Endodermal cell (in vitro differentiated cells): ENCODE data around the gene PCNX1. TPM values are rescaled to one million over a fixed set of nuclear protein-coding genes. Genes with fewer than 3 reads are reported as not detected.
A peak's percentile ranks its signal among the peaks of the same experiment; 100 is the strongest.
"Not testable (repeated sequence)": the region's sequence is repeated elsewhere in the genome, so short reads cannot be mapped to it uniquely, and the experiment has no call there.

ENCODE experiments used
- DNase-seq: peaks from one replicate; pipeline ENCODE4 v3.0.0-alpha.2; 2017
- H3K27ac ChIP-seq: 2 replicates; pipeline ENCODE4 v1.5.1; 2013; ENCODE audit warnings: mild to moderate bottlenecking, low read depth, low read length, moderate library complexity
- H3K27me3 ChIP-seq: 2 replicates; pipeline ENCODE4 v1.6.1; 2013; ENCODE audit warnings: mild to moderate bottlenecking, low read length, moderate library complexity; ENCODE audit not compliant: insufficient read depth, control insufficient read depth, poor library complexity, severe bottlenecking
- H3K36me3 ChIP-seq: 2 replicates; pipeline ENCODE4 v1.7.0; 2013; ENCODE audit warnings: mild to moderate bottlenecking, low read length, moderate library complexity; ENCODE audit not compliant: control insufficient read depth, insufficient read depth
- H3K4me1 ChIP-seq: one replicate; pipeline ENCODE4 v1.7.0; 2013; ENCODE audit warnings: low read length; ENCODE audit not compliant: control insufficient read depth, insufficient read depth
- H3K4me3 ChIP-seq: 2 replicates; pipeline ENCODE4 v1.5.1; 2013; ENCODE audit warnings: mild to moderate bottlenecking, low read length, moderate library complexity
- H3K9ac ChIP-seq: 2 replicates; pipeline ENCODE4 v1.6.1; 2013; ENCODE audit warnings: mild to moderate bottlenecking, low read length, moderate library complexity; ENCODE audit not compliant: poor library complexity, severe bottlenecking; ENCODE audit errors: extremely low read depth
- H3K9me3 ChIP-seq: 2 replicates; pipeline ENCODE4 v1.6.1; 2013; ENCODE audit warnings: mild to moderate bottlenecking, low read length, moderate library complexity; ENCODE audit not compliant: control insufficient read depth
- H3K27ac Mint-ChIP-seq: 2 replicates; pipeline ENCODE4 v1.8.0; 2020; ENCODE audit warnings: mixed read lengths
- H3K27me3 Mint-ChIP-seq: 2 replicates; pipeline ENCODE4 v1.8.0; 2021; ENCODE audit warnings: mild to moderate bottlenecking, mixed read lengths; ENCODE audit not compliant: insufficient read depth
- H3K36me3 Mint-ChIP-seq: 2 replicates; pipeline ENCODE4 v1.8.0; 2020; ENCODE audit warnings: low read depth, mixed read lengths
- H3K4me1 Mint-ChIP-seq: 2 replicates; pipeline ENCODE4 v1.8.0; 2020; ENCODE audit warnings: mixed read lengths
- H3K4me3 Mint-ChIP-seq: 2 replicates; pipeline ENCODE4 v1.8.0; 2020; ENCODE audit warnings: mild to moderate bottlenecking, moderate library complexity, mixed read lengths
- H3K9me3 Mint-ChIP-seq: 2 replicates; pipeline ENCODE4 v1.8.0; 2020; ENCODE audit warnings: mild to moderate bottlenecking, mixed read lengths
- CTCF ChIP-seq: fragments of 200-600 bp; sonication (generic); conservative IDR thresholded peaks from 2 replicates; pipeline ENCODE4 v1.5.0; 2021; ENCODE audit warnings: antibody characterized with exemption, mild to moderate bottlenecking
- WGBS, 2 experiments: methylation state at CpG; one replicate each; pipeline versions ENCODE4 v1.1.5 to v1.1.7; 2013; ENCODE audit warnings: missing lambda C conversion rate in 2 of 2, mixed read lengths in 1 of 2; ENCODE audit not compliant: insufficient coverage in 1 of 2, insufficient read length in 1 of 2; 5-methylcytosine and 5-hydroxymethylcytosine counted together
- total RNA-seq, 2 donors: library from RNA; stranded (reverse); fragmentation: NEBNext Ultra II Directional in 1 of 2; extraction: Animal tissue kit (Norgen Biotek cat#: 25700) in 1 of 2; gene quantifications; 2 replicates in 1 of 2; 3 replicates in 1 of 2; pipeline ENCODE4 v1.2.1, GENCODE V29; 2021

Gene PCNX1
- total RNA-seq, 2 donors from 2014 or later = 68.2 TPM

DNA sequence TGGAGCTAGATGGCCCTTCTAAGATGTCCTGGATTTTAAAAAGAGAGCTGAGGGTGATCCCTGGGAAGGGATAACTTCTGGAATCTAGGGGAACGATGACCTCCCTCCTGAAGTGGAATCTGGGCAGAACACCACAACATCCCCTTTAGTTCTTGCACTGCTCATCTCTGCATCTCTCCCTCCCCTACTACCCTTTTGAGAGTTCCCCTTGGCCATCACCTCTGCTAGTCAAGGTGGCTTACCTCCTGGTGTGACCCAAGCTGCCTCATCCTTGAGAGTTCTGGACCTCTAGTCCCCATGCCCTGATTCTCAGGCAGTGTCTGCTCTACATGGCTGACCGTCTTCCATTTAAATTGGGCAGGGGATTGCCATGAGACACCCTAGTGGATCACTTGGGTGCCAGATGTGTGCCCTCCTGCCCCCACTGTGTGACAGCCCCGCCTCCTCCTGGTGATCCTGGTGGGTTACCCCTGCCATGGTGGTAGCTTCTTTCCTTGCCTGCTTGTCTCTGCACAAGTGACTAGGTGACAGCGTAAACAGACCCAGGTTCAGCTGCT lies 216.4 kb downstream of the PCNX1 start:
- no peak for DNase-seq
- H3K4me1 Mint-ChIP-seq = peaks cover 8% of the 10 kb centered on the region
- no peak overlapping the region for H3K27ac Mint-ChIP-seq
- no peak for TF ChIP-seq CTCF
- no peak overlapping the region for H3K9ac ChIP-seq
- peak overlapping the region; percentile 67 for H3K4me3 ChIP-seq
- H3K27ac ChIP-seq = no peak overlapping the region
- H3K36me3 ChIP-seq = peaks cover 7% of the 10 kb centered on the region
- 89 to 92% methylated on average over 4 of the region's 4 CpGs for WGBS, 2 experiments
- peaks cover 80% of the 10 kb centered on the region for H3K9me3 Mint-ChIP-seq
- H3K36me3 Mint-ChIP-seq = peaks cover 54% of the 10 kb centered on the region
- no peaks in the 10 kb centered on the region for H3K27me3 Mint-ChIP-seq
- H3K27me3 ChIP-seq = no peaks in the 10 kb centered on the region
- no peaks in the 10 kb centered on the region for H3K4me1 ChIP-seq
- H3K9me3 ChIP-seq = peaks cover 74% of the 10 kb centered on the region
- no peak overlapping the region for H3K4me3 Mint-ChIP-seq

DNA sequence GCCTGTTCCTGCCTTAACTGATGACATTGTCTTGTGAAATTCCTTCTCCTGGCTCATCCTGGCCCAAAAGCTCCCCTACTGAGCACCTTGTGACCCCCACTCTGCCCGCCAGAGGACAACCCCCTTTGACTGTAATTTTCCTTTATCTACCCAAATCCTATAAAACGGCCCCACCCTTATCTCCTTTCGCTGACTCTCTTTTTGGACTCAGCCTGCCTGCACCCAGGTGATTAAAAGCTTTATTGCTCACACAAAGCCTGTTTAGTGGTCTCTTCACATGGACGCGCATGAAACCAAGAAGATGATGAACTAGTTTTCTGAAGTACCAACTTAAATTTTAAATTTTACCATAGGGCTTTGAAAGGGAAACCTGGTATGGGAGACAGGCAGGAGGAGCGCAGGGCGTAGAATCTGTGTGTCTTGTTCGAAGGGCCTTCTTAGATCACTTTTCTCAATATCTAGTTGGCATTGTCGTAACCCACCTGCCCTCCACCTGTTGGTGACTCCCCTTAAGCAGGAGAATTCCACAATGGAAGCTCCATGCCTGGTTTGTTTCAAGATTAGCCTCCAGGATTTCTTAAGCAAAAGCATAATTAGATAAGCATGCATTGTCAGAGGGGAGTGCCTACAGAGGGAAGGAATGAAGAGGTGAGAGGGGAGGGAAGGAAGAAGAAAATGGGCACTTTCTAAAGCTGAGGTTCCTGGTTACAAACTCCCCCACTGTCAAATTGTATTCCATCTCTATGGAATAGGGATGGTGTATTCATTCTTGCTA lies 222.6 kb downstream of the PCNX1 start:
- not testable (repeated sequence) for H3K36me3 ChIP-seq, H3K27me3 ChIP-seq, H3K27ac ChIP-seq, H3K27me3 Mint-ChIP-seq, H3K9ac ChIP-seq, H3K4me3 ChIP-seq, H3K4me1 ChIP-seq
- Mint-ChIP-seq H3K4me3 (peak overlapping the region; percentile 3), H3K27ac (peak overlapping the region; percentile 53), H3K9me3 (peaks cover 39% of the 10 kb centered on the region), H3K4me1 (peaks cover 34% of the 10 kb centered on the region), H3K36me3 (peaks cover 19% of the 10 kb centered on the region)
- peaks cover 41% of the 10 kb centered on the region for H3K9me3 ChIP-seq
- 63 to 73% methylated on average over 5 to 9 of the region's 9 CpGs for WGBS, 2 experiments
- DNase-seq = peak; percentile 49

DNA sequence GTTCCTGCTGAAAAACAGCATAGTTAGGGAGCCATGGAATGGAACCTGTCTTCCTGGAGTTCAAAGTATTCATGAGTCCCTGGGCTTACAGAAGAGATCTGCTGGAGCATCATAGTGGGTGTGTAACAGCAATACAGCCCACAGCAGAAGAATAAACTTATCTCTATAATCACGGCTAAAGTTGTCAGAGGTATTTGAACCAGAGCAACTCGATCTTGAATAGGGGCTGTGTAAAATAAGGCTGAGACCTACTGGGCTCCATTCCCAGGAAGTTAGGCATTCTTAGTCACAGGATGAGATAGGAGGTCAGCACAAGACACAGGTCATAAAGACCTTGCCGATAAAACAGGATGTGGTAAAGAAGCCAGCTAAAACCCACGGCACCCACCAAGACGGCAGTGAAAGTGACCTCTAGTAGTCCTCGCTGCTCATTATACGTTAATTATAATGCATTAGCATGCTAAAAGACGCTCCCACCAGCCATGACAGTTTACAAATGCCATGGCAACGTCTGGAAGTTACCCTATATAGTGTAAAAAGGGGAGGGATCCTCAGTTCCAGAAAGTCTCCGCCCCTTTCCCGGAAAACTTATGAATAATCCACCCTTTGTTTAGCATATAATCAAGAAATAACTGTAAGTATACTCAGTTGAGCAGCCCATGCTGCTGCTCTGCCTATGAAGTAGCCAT lies 223.4 kb downstream of the PCNX1 start:
- Histone ChIP-seq H3K36me3 (no peaks in the 10 kb centered on the region), H3K4me3 (no peak overlapping the region), H3K9me3 (peaks cover 41% of the 10 kb centered on the region), H3K27me3 (no peaks in the 10 kb centered on the region), H3K9ac (no peak overlapping the region), H3K27ac (no peak overlapping the region), H3K4me1 (peaks cover 5% of the 10 kb centered on the region)
- Mint-ChIP-seq H3K4me1 (peaks cover 34% of the 10 kb centered on the region), H3K27ac (peak overlapping the region; percentile 53), H3K4me3 (no peak overlapping the region), H3K27me3 (no peaks in the 10 kb centered on the region), H3K36me3 (peaks cover 13% of the 10 kb centered on the region), H3K9me3 (peaks cover 31% of the 10 kb centered on the region)
- DNase-seq = peak; percentile 57
- 77 to 79% methylated on average over 6 to 11 of the region's 11 CpGs for WGBS, 2 experiments
- no peak for TF ChIP-seq CTCF
